Activated B cell treated with CpG ODN at 0.5 μM for 24 hours (primary cell): ENCODE results near the gene CNKSR1. TPM values are rescaled to one million over a fixed set of nuclear protein-coding genes. Genes with fewer than 3 reads are reported as not detected.

ENCODE experiments used
- ATAC-seq: fragments of 200-7000 bp; cut with Tn5 transposase; one replicate; pipeline ENCODE4 v1.10.0; 2021; ENCODE audit warnings: low read depth, mild to moderate bottlenecking, moderate library complexity
- CTCF ChIA-PET: fragments of 350-600 bp; sonication (Branson Sonifier 250); formaldehyde crosslinking; loops from one replicate; lab custom pipeline; 2021; ENCODE audit warnings: antibody characterized with exemption; lab: Charles Lee
- POLR2A ChIA-PET: fragments of 350-600 bp; sonication (Branson Sonifier 250); formaldehyde crosslinking; loops from one replicate; lab custom pipeline; 2021; ENCODE audit warnings: antibody characterized with exemption; lab: Charles Lee
- DNase-seq: peaks from one replicate; pipeline ENCODE4 v3.0.0; 2022
- H3K27ac Mint-ChIP-seq: one replicate; pipeline ENCODE4 v1.8.0; 2020; ENCODE audit warnings: mixed read lengths
- H3K27me3 Mint-ChIP-seq: one replicate; pipeline ENCODE4 v1.8.0; 2021; ENCODE audit warnings: mixed read lengths
- H3K36me3 Mint-ChIP-seq: one replicate; pipeline ENCODE4 v1.8.0; 2021; ENCODE audit warnings: low read depth, mixed read lengths
- H3K4me1 Mint-ChIP-seq: one replicate; pipeline ENCODE4 v1.8.0; 2021; ENCODE audit warnings: mixed read lengths
- H3K4me3 Mint-ChIP-seq: one replicate; pipeline ENCODE4 v1.8.0; 2020; ENCODE audit warnings: mild to moderate bottlenecking, mixed read lengths
- H3K9me3 Mint-ChIP-seq: one replicate; pipeline ENCODE4 v1.8.0; 2020; ENCODE audit warnings: mixed read lengths
- intact Hi-C: fragments of 100-400 bp; cut with micrococcal nuclease; formaldehyde crosslinking; loops from one replicate; pipeline ENCODE4 v1.15.1; 2024
- total RNA-seq: library from RNA; stranded (reverse); gene quantifications from 2 replicates; pipeline ENCODE4 v1.2.3, GENCODE V29; 2022
- TF ChIP-seq, protein P1 (sequence below): fragments of 200-600 bp; IDR thresholded peaks from one replicate; pipeline ENCODE4 v1.8.0; 2022; ENCODE audit warnings: antibody characterized with exemption, mild to moderate bottlenecking

The CNKSR1 gene
- total RNA-seq, 1 donor from 2014 or later, result 2.7 TPM

- POLR2A ChIA-PET, result interaction anchor here (0.6 to 2.6 kb wide), 12 partner anchors 14 to 1491 kb away, joined by 3 to 22 read pairs (median 8); partner anchors contain the start of genes CD52, FAM76A, RSRP1 and SH3BGRL3
- Mint-ChIP-seq H3K9me3 (no peaks in the 10 kb centered on the region), H3K27me3 (no peaks in the 10 kb centered on the region), H3K27ac (peak overlapping the region; percentile 94), H3K36me3 (peaks cover 5% of the 10 kb centered on the region), H3K4me3 (peak overlapping the region; percentile 98), H3K4me1 (peaks cover 34% of the 10 kb centered on the region)
- CTCF ChIA-PET, result interaction anchor here (0.6 to 3.7 kb wide), 16 partner anchors 10 to 132 kb away, joined by 3 to 28 read pairs (median 4); partner anchors contain the start of genes C1orf232, CD52 and ZNF593
- ATAC-seq, result no peak
- TF ChIP-seq, protein P1, sequence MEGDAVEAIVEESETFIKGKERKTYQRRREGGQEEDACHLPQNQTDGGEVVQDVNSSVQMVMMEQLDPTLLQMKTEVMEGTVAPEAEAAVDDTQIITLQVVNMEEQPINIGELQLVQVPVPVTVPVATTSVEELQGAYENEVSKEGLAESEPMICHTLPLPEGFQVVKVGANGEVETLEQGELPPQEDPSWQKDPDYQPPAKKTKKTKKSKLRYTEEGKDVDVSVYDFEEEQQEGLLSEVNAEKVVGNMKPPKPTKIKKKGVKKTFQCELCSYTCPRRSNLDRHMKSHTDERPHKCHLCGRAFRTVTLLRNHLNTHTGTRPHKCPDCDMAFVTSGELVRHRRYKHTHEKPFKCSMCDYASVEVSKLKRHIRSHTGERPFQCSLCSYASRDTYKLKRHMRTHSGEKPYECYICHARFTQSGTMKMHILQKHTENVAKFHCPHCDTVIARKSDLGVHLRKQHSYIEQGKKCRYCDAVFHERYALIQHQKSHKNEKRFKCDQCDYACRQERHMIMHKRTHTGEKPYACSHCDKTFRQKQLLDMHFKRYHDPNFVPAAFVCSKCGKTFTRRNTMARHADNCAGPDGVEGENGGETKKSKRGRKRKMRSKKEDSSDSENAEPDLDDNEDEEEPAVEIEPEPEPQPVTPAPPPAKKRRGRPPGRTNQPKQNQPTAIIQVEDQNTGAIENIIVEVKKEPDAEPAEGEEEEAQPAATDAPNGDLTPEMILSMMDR, result no peak
- intact Hi-C loops, result loop anchor here (1.0 to 10.0 kb wide), 8 partner anchors 42 to 360 kb away; partner anchors contain the start of genes CD52, PAQR7, PDIK1L and ZNF593
- no peak for DNase-seq
These were observed 57.5 kb downstream of the CNKSR1 start for GRCh38 chr1:26234644-26235370.

- ATAC-seq, result no peak
- Mint-ChIP-seq H3K27me3 (no peaks in the 10 kb centered on the region), H3K27ac (no peak overlapping the region), H3K4me3 (no peak overlapping the region), H3K4me1 (peaks cover 34% of the 10 kb centered on the region), H3K36me3 (peaks cover 11% of the 10 kb centered on the region), H3K9me3 (no peaks in the 10 kb centered on the region)
- TF ChIP-seq, protein P1, result no peak
- intact Hi-C loops, result loop anchor here (10.0 kb wide), 1 partner anchor 363 kb away; the partner anchor contains the start of gene PAQR7
- ChIA-PET POLR2A (no interaction called here), CTCF (interaction anchor here (0.6 to 1.0 kb wide), 2 partner anchors 85 to 180 kb away, joined by 3 to 4 read pairs; no protein-coding TSS in a partner anchor)
- DNase-seq, result no peak
These were observed 60.1 kb downstream of the CNKSR1 start for GRCh38 chr1:26237230-26237966.

Other genes starting within 250 kb of the CNKSR1 start
- 5.4 and 9.2 TPM in 2 replicates for gene PAFAH2, start 179.4 kb upstream of the CNKSR1 start, total RNA-seq
- not detected in 2 replicates for gene EXTL1, start 155.7 kb upstream of the CNKSR1 start, total RNA-seq
- not detected in 2 replicates for gene SLC30A2, start 131.4 kb upstream of the CNKSR1 start, total RNA-seq
- not detected in 2 replicates for gene TRIM63, start 109.9 kb upstream of the CNKSR1 start, total RNA-seq
- 9.4 and 10.5 TPM in 2 replicates for gene PDIK1L, start 65.7 kb upstream of the CNKSR1 start, total RNA-seq
- gene FAM110D, start 18.4 kb upstream of the CNKSR1 start, total RNA-seq, result not detected in 2 replicates
- not detected in 2 replicates for gene C1orf232, start 8.5 kb upstream of the CNKSR1 start, total RNA-seq
- gene ZNF593, start 7.6 kb upstream of the CNKSR1 start, total RNA-seq, result 36.0 and 37.1 TPM in 2 replicates
- gene ZNF593OS, start 5.7 kb upstream of the CNKSR1 start, total RNA-seq, result not detected in 2 replicates
- not detected in 2 replicates for gene CATSPER4, start 13.1 kb downstream of the CNKSR1 start, total RNA-seq
- 13.8 and 16.4 TPM in 2 replicates for gene CEP85, start 56.7 kb downstream of the CNKSR1 start, total RNA-seq
- 265 and 285 TPM in 2 replicates for gene SH3BGRL3, start 102.6 kb downstream of the CNKSR1 start, total RNA-seq
- gene UBXN11, start 129.1 kb downstream of the CNKSR1 start, total RNA-seq, result 35.5 and 36.9 TPM in 2 replicates
- gene CD52, start 140.5 kb downstream of the CNKSR1 start, total RNA-seq, result 449 and 499 TPM in 2 replicates
- gene CRYBG2, start 176.6 kb downstream of the CNKSR1 start, total RNA-seq, result 0.27 and 0.86 TPM in 2 replicates
- not detected in 2 replicates for gene ZNF683, start 195.3 kb downstream of the CNKSR1 start, total RNA-seq
- gene LIN28A, start 233.3 kb downstream of the CNKSR1 start, total RNA-seq, result not detected in 2 replicates